A549 treated with AZD9567 at 1 μM for 4 hours (cell line): ENCODE results near the gene SCNN1B. TPM values are rescaled to one million over a fixed set of nuclear protein-coding genes. Genes with fewer than 3 reads are reported as not detected.

Experiments
- total RNA-seq: library from RNA; stranded (reverse); fragments of 200-300 nt; extraction: Qiagen RNA extraction; gene quantifications from 5 replicates; pipeline ENCODE4 v1.2.3, GENCODE V29; 2022; ENCODE audit not compliant: insufficient read depth

The SCNN1B gene, protein sequence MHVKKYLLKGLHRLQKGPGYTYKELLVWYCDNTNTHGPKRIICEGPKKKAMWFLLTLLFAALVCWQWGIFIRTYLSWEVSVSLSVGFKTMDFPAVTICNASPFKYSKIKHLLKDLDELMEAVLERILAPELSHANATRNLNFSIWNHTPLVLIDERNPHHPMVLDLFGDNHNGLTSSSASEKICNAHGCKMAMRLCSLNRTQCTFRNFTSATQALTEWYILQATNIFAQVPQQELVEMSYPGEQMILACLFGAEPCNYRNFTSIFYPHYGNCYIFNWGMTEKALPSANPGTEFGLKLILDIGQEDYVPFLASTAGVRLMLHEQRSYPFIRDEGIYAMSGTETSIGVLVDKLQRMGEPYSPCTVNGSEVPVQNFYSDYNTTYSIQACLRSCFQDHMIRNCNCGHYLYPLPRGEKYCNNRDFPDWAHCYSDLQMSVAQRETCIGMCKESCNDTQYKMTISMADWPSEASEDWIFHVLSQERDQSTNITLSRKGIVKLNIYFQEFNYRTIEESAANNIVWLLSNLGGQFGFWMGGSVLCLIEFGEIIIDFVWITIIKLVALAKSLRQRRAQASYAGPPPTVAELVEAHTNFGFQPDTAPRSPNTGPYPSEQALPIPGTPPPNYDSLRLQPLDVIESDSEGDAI
- 0.21 to 1.5 TPM (median 0.36 TPM) in 5 replicates for total RNA-seq

DNA sequence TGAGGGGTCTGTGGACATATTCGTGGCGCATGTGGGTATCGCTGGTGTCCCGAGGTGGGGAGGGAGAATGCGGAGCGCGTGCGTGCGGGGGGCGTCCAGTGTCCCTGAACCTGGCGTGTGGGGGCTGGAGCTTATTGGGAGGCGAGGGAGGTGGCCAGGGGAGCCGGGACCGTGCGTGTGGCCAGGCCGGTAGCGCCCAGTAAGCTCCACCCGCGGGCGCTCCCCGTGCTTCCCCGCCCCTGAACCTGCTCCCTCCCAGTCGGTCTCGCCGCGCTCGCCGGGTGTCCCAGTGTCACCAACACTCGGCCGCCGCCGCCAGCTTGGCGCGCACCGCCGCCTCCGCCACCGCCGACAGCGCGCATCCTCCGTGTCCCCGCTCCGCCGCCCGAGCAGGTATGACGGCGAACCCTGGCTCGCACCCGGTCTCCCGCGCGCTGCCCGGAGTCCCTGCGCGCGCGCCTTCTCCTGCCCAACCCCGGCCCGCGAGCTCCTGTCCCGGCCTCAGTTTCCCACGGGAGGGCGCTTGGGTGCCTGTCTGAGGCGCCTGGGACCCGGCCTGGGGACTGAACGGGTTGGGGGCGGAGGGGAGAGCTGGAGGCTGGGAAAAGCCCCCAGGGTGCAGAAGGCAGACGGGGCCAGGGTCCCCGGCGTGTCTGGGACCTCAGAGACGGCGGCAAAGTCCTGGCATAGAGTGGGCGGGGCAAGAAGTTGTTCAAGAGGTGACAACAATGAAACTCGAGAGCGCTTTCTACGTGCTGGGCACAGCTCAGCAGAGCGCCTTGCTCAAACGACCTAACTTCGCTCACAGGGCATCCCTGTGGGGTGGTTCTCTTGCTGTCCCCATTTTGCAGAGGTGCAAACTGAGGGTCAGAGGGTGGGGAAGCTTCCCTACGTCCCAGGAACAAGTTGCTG, at the start of gene SCNN1B:
SCNN1B (plus strand) TSS at position 258 of the 912 bp plus-strand sequence. CDS start 46,298 bp downstream, outside the sequence.

Other genes starting within 250 kb of the SCNN1B start
- gene USP31, start 152.8 kb upstream of the SCNN1B start, total RNA-seq = 9.8 to 14.1 TPM (median 11.2 TPM) in 5 replicates
- 0.74 to 1.0 TPM (median 1.00 TPM) in 5 replicates for gene SCNN1G, start 119.6 kb upstream of the SCNN1B start, total RNA-seq
- 10.2 to 16.0 TPM (median 15.5 TPM) in 5 replicates for gene COG7, start 150.9 kb downstream of the SCNN1B start, total RNA-seq
- 28.5 to 33.8 TPM (median 30.3 TPM) in 5 replicates for gene GGA2, start 208.2 kb downstream of the SCNN1B start, total RNA-seq